K562 (cell line): Measurements from ENCODE around the gene ATXN10.

ENCODE experiments used
- BRD4 ChIP-seq: fragments of 200-600 bp; sonication (generic); IDR thresholded peaks from 2 replicates; pipeline ENCODE4 v1.6.1; 2017; ENCODE audit warnings: inconsistent platforms
- CHD7 ChIP-seq: fragments of 200-600 bp; sonication (generic); IDR thresholded peaks from one replicate; pipeline ENCODE4 v1.6.1; 2012; ENCODE audit warnings: mild to moderate bottlenecking, low read depth, low read length, inconsistent platforms
- ETV5 ChIP-seq: sonication (generic); formaldehyde crosslinking; IDR thresholded peaks from 2 replicates; pipeline ENCODE4 v1.4.0; 2020; ENCODE audit warnings: low read depth, mild to moderate bottlenecking, missing genetic modification reagents
- PHF20 ChIP-seq: fragments of 450-650 bp; IDR thresholded peaks from 2 replicates; pipeline ENCODE4 v1.6.1; 2018; ENCODE audit not compliant: partially characterized antibody

- no peak for TF ChIP-seq PHF20
- TF ChIP-seq ETV5 (CRISPR knock-in tag) = no peak
- no peak for TF ChIP-seq CHD7
- TF ChIP-seq BRD4 = no peak
These were observed 212.8 kb downstream of the ATXN10 start for GRCh38 chr22:45884201-45885062.
